WTC11 (cell line): ENCODE results near the gene GPC6. TPM values are rescaled to one million over a fixed set of nuclear protein-coding genes. Genes with fewer than 3 reads are reported as not detected.

Source experiments
- ATAC-seq: fragments of 200-7000 bp; cut with Tn5 transposase; 2 replicates; pipeline ENCODE4 v1.10.0; 2021; ENCODE audit warnings: mild to moderate bottlenecking, moderate library complexity
- CTCF ChIA-PET: fragments of 300-600 bp; sonication (Branson Sonifier 250); formaldehyde crosslinking; loops from one replicate; lab custom pipeline; 2021; ENCODE audit warnings: antibody characterized with exemption; lab: Charles Lee
- POLR2A ChIA-PET: fragments of 350-600 bp; sonication (Branson Sonifier 250); formaldehyde crosslinking; loops from one replicate; lab custom pipeline; 2021; ENCODE audit warnings: antibody characterized with exemption; lab: Charles Lee
- DNase-seq: peaks from one replicate; pipeline ENCODE4 v3.0.0; 2021; ENCODE audit warnings: low spot score
- H3K27ac Mint-ChIP-seq: 2 replicates; pipeline ENCODE4 v1.8.0; 2021; ENCODE audit warnings: mixed read lengths
- H3K27me3 Mint-ChIP-seq: 2 replicates; pipeline ENCODE4 v1.8.0; 2021; ENCODE audit warnings: low read depth, mild to moderate bottlenecking, moderate library complexity, mixed read lengths
- H3K36me3 Mint-ChIP-seq: 2 replicates; pipeline ENCODE4 v1.8.0; 2021; ENCODE audit warnings: mixed read lengths
- H3K4me1 Mint-ChIP-seq: 2 replicates; pipeline ENCODE4 v1.8.0; 2022; ENCODE audit warnings: mixed read lengths
- H3K4me3 Mint-ChIP-seq: 2 replicates; pipeline ENCODE4 v1.8.0; 2021; ENCODE audit warnings: mild to moderate bottlenecking, moderate library complexity, mixed read lengths
- H3K9me3 Mint-ChIP-seq: 2 replicates; pipeline ENCODE4 v1.8.0; 2021; ENCODE audit warnings: mixed read lengths
- CDX4 ChIP-seq: fragments of 250-450 bp; sonication (Bioruptor Pico); IDR thresholded peaks from 2 replicates; pipeline ENCODE4 v1.9.0; 2021; ENCODE audit warnings: moderate library complexity, mild to moderate bottlenecking, inconsistent platforms, borderline replicate concordance
- CREM ChIP-seq: sonication (generic); formaldehyde crosslinking; IDR thresholded peaks from 2 replicates; pipeline ENCODE4 v1.8.1; 2022; ENCODE audit warnings: mild to moderate bottlenecking, missing genetic modification reagents, moderate library complexity
- ESRRA ChIP-seq: sonication (generic); formaldehyde crosslinking; IDR thresholded peaks from 2 replicates; pipeline ENCODE4 v1.8.1; 2022; ENCODE audit warnings: mild to moderate bottlenecking, missing genetic modification reagents, borderline replicate concordance
- FOXJ3 ChIP-seq: sonication (generic); formaldehyde crosslinking; IDR thresholded peaks from 2 replicates; pipeline ENCODE4 v1.9.0; 2021; ENCODE audit warnings: missing genetic modification reagents, mild to moderate bottlenecking, borderline replicate concordance
- FOXP1 ChIP-seq: sonication (generic); formaldehyde crosslinking; IDR thresholded peaks from 2 replicates; pipeline ENCODE4 v1.8.0; 2022; ENCODE audit warnings: missing genetic modification reagents, mild to moderate bottlenecking, moderate library complexity, borderline replicate concordance
- IRF1 ChIP-seq: sonication (generic); formaldehyde crosslinking; IDR thresholded peaks from 2 replicates; pipeline ENCODE4 v1.8.0; 2023; ENCODE audit warnings: missing genetic modification reagents
- JAZF1 ChIP-seq: fragments of 250-450 bp; sonication (Bioruptor Pico); IDR thresholded peaks from 2 replicates; pipeline ENCODE4 v1.9.0; 2021; ENCODE audit warnings: moderate library complexity, mild to moderate bottlenecking, inconsistent platforms
- KAT7 ChIP-seq: sonication (generic); formaldehyde crosslinking; IDR thresholded peaks from 2 replicates; pipeline ENCODE4 v1.8.1; 2023; ENCODE audit warnings: missing genetic modification reagents, mild to moderate bottlenecking, borderline replicate concordance
- NFATC4 ChIP-seq: fragments of 250-450 bp; sonication (Bioruptor Pico); IDR thresholded peaks from 2 replicates; pipeline ENCODE4 v1.9.0; 2021; ENCODE audit warnings: mild to moderate bottlenecking
- PREB ChIP-seq: sonication (generic); formaldehyde crosslinking; IDR thresholded peaks from 2 replicates; pipeline ENCODE4 v1.8.1; 2022; ENCODE audit warnings: mild to moderate bottlenecking, missing genetic modification reagents, moderate library complexity, borderline replicate concordance
- SMAD3 ChIP-seq: sonication (generic); formaldehyde crosslinking; IDR thresholded peaks from 2 replicates; pipeline ENCODE4 v1.8.0; 2022; ENCODE audit warnings: missing genetic modification reagents, mild to moderate bottlenecking, borderline replicate concordance
- TEAD1 ChIP-seq: sonication (generic); formaldehyde crosslinking; IDR thresholded peaks from 2 replicates; pipeline ENCODE4 v1.8.0; 2022; ENCODE audit warnings: mild to moderate bottlenecking, missing genetic modification reagents
- ZNF138 ChIP-seq: sonication (generic); formaldehyde crosslinking; conservative IDR thresholded peaks from 2 replicates; pipeline ENCODE4 v1.8.1; 2022; ENCODE audit warnings: mild to moderate bottlenecking, moderate library complexity, missing genetic modification reagents
- ZNF219 ChIP-seq: sonication (generic); formaldehyde crosslinking; IDR thresholded peaks from 2 replicates; pipeline ENCODE4 v1.8.0; 2023; ENCODE audit warnings: missing genetic modification reagents, mild to moderate bottlenecking, borderline replicate concordance
- ZNF232 ChIP-seq: sonication (generic); formaldehyde crosslinking; IDR thresholded peaks from 2 replicates; pipeline ENCODE4 v1.8.0; 2022; ENCODE audit warnings: mild to moderate bottlenecking, missing genetic modification reagents
- ZNF263 ChIP-seq: sonication (generic); formaldehyde crosslinking; IDR thresholded peaks from 2 replicates; pipeline ENCODE4 v1.8.1; 2022; ENCODE audit warnings: low read depth, mild to moderate bottlenecking, moderate library complexity, missing genetic modification reagents
- ZNF317 ChIP-seq: sonication (generic); formaldehyde crosslinking; IDR thresholded peaks from 2 replicates; pipeline ENCODE4 v1.8.1; 2023; ENCODE audit warnings: low read depth, mild to moderate bottlenecking, moderate library complexity, missing genetic modification reagents, borderline replicate concordance
- ZSCAN18 ChIP-seq: fragments of 250-450 bp; sonication (Bioruptor Pico); IDR thresholded peaks from 2 replicates; pipeline ENCODE4 v2.1.2; 2022; ENCODE audit warnings: mild to moderate bottlenecking, moderate library complexity
- total RNA-seq: library from RNA; stranded (reverse); gene quantifications from 3 replicates; pipeline ENCODE4 v1.2.3, GENCODE V29; 2021
- TF ChIP-seq, protein P1 (sequence below): sonication (generic); formaldehyde crosslinking; IDR thresholded peaks from 2 replicates; pipeline ENCODE4 v1.8.1; 2022; ENCODE audit warnings: low read depth, mild to moderate bottlenecking, moderate library complexity, missing genetic modification reagents, borderline replicate concordance
- TF ChIP-seq, protein P2 (sequence below): sonication (generic); formaldehyde crosslinking; IDR thresholded peaks from 2 replicates; pipeline ENCODE4 v1.8.0; 2022; ENCODE audit warnings: mild to moderate bottlenecking, missing genetic modification reagents
- TF ChIP-seq, protein P3 (sequence below): sonication (generic); formaldehyde crosslinking; IDR thresholded peaks from 2 replicates; pipeline ENCODE4 v1.8.0; 2022; ENCODE audit warnings: mild to moderate bottlenecking, missing genetic modification reagents
- TF ChIP-seq, protein P4 (sequence below): sonication (generic); formaldehyde crosslinking; IDR thresholded peaks from 2 replicates; pipeline ENCODE4 v1.8.0; 2023; ENCODE audit warnings: mild to moderate bottlenecking, missing genetic modification reagents

Gene GPC6
- total RNA-seq, 1 experiment from 2014 or later = 19.5 TPM

GRCh38 chr13:94160875-94161274, 934.3 kb downstream of the GPC6 start (continued):
- no peak for TF ChIP-seq FOXP1

GRCh38 chr13:94162289-94162688, 935.7 kb downstream of the GPC6 start:
- ATAC-seq = no peak
- CTCF ChIA-PET = no interaction called here

DNA sequence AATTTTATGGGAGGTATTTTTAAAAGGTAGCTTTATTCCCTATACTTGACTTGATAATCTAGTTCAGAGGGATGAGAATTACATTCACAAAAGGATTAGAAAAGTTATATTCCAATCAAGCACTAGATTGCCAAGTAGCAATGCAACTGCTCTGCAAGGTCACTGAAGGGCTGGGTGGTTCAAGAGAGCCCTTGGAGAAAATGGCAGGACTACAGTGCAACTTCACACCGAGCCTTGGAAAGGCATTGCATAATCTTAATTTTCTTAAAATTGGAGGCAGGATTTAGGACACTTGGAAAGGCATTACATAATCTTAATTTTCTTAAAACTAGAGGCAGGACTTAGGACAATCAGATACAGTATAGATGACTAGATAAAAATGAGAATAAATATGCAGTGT, 936.9 kb downstream of the GPC6 start:
- TF ChIP-seq CDX4 (CRISPR knock-in tag) = no peak
- TF ChIP-seq, protein P1, sequence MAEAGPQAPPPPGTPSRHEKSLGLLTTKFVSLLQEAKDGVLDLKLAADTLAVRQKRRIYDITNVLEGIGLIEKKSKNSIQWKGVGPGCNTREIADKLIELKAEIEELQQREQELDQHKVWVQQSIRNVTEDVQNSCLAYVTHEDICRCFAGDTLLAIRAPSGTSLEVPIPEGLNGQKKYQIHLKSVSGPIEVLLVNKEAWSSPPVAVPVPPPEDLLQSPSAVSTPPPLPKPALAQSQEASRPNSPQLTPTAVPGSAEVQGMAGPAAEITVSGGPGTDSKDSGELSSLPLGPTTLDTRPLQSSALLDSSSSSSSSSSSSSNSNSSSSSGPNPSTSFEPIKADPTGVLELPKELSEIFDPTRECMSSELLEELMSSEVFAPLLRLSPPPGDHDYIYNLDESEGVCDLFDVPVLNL (CRISPR knock-in tag) = no peak
- TF ChIP-seq ZNF232 = no peak
- no peak for TF ChIP-seq IRF1 (CRISPR knock-in tag)
- TF ChIP-seq NFATC4 (CRISPR knock-in tag) = no peak
- TF ChIP-seq CREM (CRISPR knock-in tag) = no peak
- TF ChIP-seq, protein P2, sequence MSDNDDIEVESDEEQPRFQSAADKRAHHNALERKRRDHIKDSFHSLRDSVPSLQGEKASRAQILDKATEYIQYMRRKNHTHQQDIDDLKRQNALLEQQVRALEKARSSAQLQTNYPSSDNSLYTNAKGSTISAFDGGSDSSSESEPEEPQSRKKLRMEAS = no peak
- TF ChIP-seq ZSCAN18 = no peak
- POLR2A ChIA-PET = no interaction called here
- CTCF ChIA-PET = no interaction called here
- no peak overlapping the region for H3K4me3 Mint-ChIP-seq
- H3K9me3 Mint-ChIP-seq = peaks cover 19% of the 10 kb centered on the region
- H3K4me1 Mint-ChIP-seq = no peaks in the 10 kb centered on the region
- no peak overlapping the region for H3K27ac Mint-ChIP-seq
- no peaks in the 10 kb centered on the region; the same call in none of the 2 replicates for H3K27me3 Mint-ChIP-seq
- DNase-seq (no peak), ATAC-seq (no peak)
- H3K36me3 Mint-ChIP-seq = peaks cover 9% of the 10 kb centered on the region; the same call in 1 of the 2 replicates

More at GRCh38 chr13:94162289-94162688, 935.7 kb downstream of the GPC6 start:
- TF ChIP-seq ZNF317 (CRISPR knock-in tag) = no peak
- TF ChIP-seq JAZF1 = no peak
- no peak for TF ChIP-seq NFATC4 (CRISPR knock-in tag)
- no peak for TF ChIP-seq PREB
- no peak for TF ChIP-seq ZNF263 (CRISPR knock-in tag)
- no peak for TF ChIP-seq TEAD1 (CRISPR knock-in tag)
- TF ChIP-seq, protein P3, sequence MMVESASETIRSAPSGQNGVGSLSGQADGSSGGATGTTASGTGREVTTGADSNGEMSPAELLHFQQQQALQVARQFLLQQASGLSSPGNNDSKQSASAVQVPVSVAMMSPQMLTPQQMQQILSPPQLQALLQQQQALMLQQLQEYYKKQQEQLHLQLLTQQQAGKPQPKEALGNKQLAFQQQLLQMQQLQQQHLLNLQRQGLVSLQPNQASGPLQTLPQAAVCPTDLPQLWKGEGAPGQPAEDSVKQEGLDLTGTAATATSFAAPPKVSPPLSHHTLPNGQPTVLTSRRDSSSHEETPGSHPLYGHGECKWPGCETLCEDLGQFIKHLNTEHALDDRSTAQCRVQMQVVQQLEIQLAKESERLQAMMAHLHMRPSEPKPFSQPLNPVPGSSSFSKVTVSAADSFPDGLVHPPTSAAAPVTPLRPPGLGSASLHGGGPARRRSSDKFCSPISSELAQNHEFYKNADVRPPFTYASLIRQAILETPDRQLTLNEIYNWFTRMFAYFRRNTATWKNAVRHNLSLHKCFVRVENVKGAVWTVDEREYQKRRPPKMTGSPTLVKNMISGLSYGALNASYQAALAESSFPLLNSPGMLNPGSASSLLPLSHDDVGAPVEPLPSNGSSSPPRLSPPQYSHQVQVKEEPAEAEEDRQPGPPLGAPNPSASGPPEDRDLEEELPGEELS = no peak
- no peak for TF ChIP-seq FOXJ3
- no peak for TF ChIP-seq SMAD3
- no peak for TF ChIP-seq ZNF219 (CRISPR knock-in tag)
- no peak for TF ChIP-seq ESRRA
- TF ChIP-seq, protein P1 (CRISPR knock-in tag) = no peak
- TF ChIP-seq ZNF138 (CRISPR knock-in tag) = no peak
- TF ChIP-seq KAT7 (CRISPR knock-in tag) = no peak
- TF ChIP-seq, protein P4, sequence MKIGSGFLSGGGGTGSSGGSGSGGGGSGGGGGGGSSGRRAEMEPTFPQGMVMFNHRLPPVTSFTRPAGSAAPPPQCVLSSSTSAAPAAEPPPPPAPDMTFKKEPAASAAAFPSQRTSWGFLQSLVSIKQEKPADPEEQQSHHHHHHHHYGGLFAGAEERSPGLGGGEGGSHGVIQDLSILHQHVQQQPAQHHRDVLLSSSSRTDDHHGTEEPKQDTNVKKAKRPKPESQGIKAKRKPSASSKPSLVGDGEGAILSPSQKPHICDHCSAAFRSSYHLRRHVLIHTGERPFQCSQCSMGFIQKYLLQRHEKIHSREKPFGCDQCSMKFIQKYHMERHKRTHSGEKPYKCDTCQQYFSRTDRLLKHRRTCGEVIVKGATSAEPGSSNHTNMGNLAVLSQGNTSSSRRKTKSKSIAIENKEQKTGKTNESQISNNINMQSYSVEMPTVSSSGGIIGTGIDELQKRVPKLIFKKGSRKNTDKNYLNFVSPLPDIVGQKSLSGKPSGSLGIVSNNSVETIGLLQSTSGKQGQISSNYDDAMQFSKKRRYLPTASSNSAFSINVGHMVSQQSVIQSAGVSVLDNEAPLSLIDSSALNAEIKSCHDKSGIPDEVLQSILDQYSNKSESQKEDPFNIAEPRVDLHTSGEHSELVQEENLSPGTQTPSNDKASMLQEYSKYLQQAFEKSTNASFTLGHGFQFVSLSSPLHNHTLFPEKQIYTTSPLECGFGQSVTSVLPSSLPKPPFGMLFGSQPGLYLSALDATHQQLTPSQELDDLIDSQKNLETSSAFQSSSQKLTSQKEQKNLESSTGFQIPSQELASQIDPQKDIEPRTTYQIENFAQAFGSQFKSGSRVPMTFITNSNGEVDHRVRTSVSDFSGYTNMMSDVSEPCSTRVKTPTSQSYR (CRISPR knock-in tag) = no peak
- Mint-ChIP-seq H3K27me3 (peaks cover 3% of the 10 kb centered on the region), H3K36me3 (peaks cover 9% of the 10 kb centered on the region; the same call in 1 of the 2 replicates), H3K4me3 (no peak overlapping the region), H3K9me3 (peaks cover 19% of the 10 kb centered on the region), H3K4me1 (no peaks in the 10 kb centered on the region), H3K27ac (no peak overlapping the region)
- POLR2A ChIA-PET = no interaction called here
- DNase-seq = no peak
